ENCODE results near the gene ATP2B2.

GRCh38 chr3:10460951-10461545 lies 44.3 kb downstream of the ATP2B2 start:
- TF ChIP-seq CTCF (IDR thresholded peaks at IDR 0.05) (no peak), EZH2 (IDR thresholded peaks at IDR 0.05; ENCODE audit: borderline replicate concordance, insufficient read depth, low read depth, low read length, poor library complexity, severe bottlenecking) (no peak)

All from B cell (primary cell).